Activated CD4-positive, CD25-positive, alpha-beta regulatory T cell treated with anti-CD3 and anti-CD28 coated beads, Interleukin-2, amount 50 U/mL, for 72 hours (primary cell): ENCODE data around the gene CXorf49.
"Not testable (repeated sequence)": the region's sequence is repeated elsewhere in the genome, so short reads cannot be mapped to it uniquely, and the experiment has no call there.

Experiments used
- DNase-seq: peaks from one replicate; pipeline ENCODE4 v3.0.0; 2021

CXorf49 gene

GRCh38 chrX:71671043-71671780 is 46.9 kb downstream of the CXorf49 start:
- no peak for DNase-seq

GRCh38 chrX:71669947-71670346 is 48.1 kb downstream of the CXorf49 start:
- DNase-seq = not testable (repeated sequence)

DNA sequence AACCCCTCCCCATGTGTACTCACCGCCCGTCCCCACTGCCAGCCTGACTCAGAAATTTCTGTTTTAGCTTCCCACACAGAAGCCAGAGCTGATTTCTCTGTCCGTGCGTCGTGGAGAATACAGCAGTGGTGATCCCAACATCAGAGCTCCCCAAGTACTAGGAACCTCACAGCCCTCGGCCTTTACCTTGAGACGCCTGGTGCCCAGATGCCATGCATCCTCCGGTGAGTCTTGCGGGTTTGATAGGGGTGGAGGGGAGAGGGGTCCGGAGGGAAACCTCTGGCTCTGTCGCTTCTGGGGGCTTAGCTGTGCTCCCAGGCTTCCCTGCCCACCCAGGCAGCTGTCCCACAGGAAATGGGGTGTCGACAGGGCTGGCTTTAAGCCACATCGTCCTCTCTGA is 48.6 kb downstream of the CXorf49 start:
- no peak for DNase-seq

GRCh38 chrX:71668248-71668595 is 49.9 kb downstream of the CXorf49 start:
- DNase-seq = no peak

GRCh38 chrX:71667328-71668247 is 50.5 kb downstream of the CXorf49 start, which contains the start of gene LOC101059915:
Gene LOC101059915 (plus strand): TSS chrX:71667546.
- DNase-seq = no peak

- no peak for DNase-seq
Measured at GRCh38 chrX:71666240-71667223, 51.6 kb downstream of the CXorf49 start.

DNA sequence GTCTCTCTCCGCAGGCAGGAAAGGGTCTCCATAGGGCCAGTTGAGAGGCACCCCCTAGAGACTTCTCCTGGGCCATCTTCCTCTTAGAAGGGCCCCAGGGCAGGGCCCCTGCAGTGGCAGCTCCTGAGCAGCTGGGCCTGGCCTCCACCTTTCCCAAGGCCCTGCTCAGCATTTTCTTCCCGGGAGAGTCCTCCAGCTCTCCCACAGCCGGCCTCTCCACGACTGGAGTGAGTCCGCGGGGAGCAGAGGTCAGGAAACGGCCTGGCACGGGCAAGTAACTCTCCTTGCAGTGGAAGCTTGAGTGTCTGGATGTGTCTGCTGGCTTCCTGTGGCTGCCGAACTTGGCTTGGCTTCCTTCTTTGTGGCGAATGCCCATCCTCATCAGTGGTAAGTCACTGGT is 52.3 kb downstream of the CXorf49 start:
- no peak for DNase-seq

- no peak for DNase-seq
Measured at GRCh38 chrX:71664889-71665491, 53.1 kb downstream of the CXorf49 start.
